Ovary (tissue), 9 donors: ENCODE measurements around the gene PTER. TPM values are rescaled to one million over a fixed set of nuclear protein-coding genes. Genes with fewer than 3 reads are reported as not detected.
A peak's percentile ranks its signal among the peaks of the same experiment; 100 is the strongest.

ENCODE experiments used
- DNase-seq, 5 donors: peaks; one replicate each; pipeline ENCODE4 v3.0.0-alpha.2; 2019 to 2020
- H3K27ac ChIP-seq, 2 donors: fragments of 200-600 bp; one replicate each; pipeline versions ENCODE4 v1.5.1 to v1.8.0; 2019 to 2022
- H3K27me3 ChIP-seq: fragments of 200-600 bp; one replicate; pipeline ENCODE4 v1.8.0; 2022
- H3K36me3 ChIP-seq: fragments of 200-600 bp; sonication (generic); one replicate; pipeline ENCODE4 v1.5.1; 2019
- H3K4me1 ChIP-seq: one replicate; pipeline ENCODE4 v1.8.1; 2013; ENCODE audit warnings: mild to moderate bottlenecking, moderate library complexity; ENCODE audit not compliant: insufficient read depth
- H3K4me3 ChIP-seq: fragments of 200-600 bp; sonication (generic); one replicate; pipeline ENCODE4 v1.5.1; 2017
- H3K9me3 ChIP-seq, 2 donors: fragments of 200-600 bp in 1 of 2; sonication (generic) in 1 of 2; one replicate each; pipeline versions ENCODE4 v1.5.1 to v1.8.1; 2013 to 2019; ENCODE audit warnings: mild to moderate bottlenecking in 1 of 2, moderate library complexity in 1 of 2
- EP300 ChIP-seq: sonication (generic); formaldehyde crosslinking; IDR thresholded peaks from one replicate; pipeline ENCODE4 v1.6.1; 2017; ENCODE audit warnings: antibody characterized with exemption
- POLR2A ChIP-seq: fragments of 450-650 bp; IDR thresholded peaks from one replicate; pipeline ENCODE4 v1.6.1; 2017; ENCODE audit warnings: antibody characterized with exemption, mild to moderate bottlenecking, moderate library complexity
- WGBS, 3 donors: extraction: QIAGEN DNeasy Blood & Tissue Kit in 1 of 3; methylation state at CpG; one replicate each; pipeline versions ENCODE4 v1.1.5 to v1.1.7; 2013 to 2017; 5-methylcytosine and 5-hydroxymethylcytosine counted together
- intact Hi-C, 4 donors: fragments of 100-400 bp; cut with DNase I; formaldehyde crosslinking; loops; one replicate each; pipeline versions ENCODE4 v1.11.0 to v1.15.1; 2022 to 2023
- polyA plus RNA-seq, 2 donors: library from polyadenylated mRNA; stranded (reverse); fragments of 200-250 nt in 1 of 2; fragments of 350-450 nt in 1 of 2; fragmentation: Illumina TruSeq in 1 of 2; extraction: RNeasy Lipid Tissue Mini Kit (QIAGEN cat#74804) in 1 of 2; gene quantifications; one replicate each; pipeline ENCODE4 v1.2.3, GENCODE V29; 2013 to 2014
- total RNA-seq, 7 donors: library from RNA; depleted of rRNA in 2 of 7; stranded (reverse); fragments of >200 nt in 2 of 7; fragmentation: NEBNext Ultra II Directional in 3 of 7; extraction: Animal tissue kit (Norgen Biotek cat#: 25700) in 3 of 7; gene quantifications; one replicate each; pipeline versions ENCODE4 v1.1.0 to v1.2.4, GENCODE V29; 2016 to 2023
- TF ChIP-seq, protein P1 (sequence below), 3 donors: fragments of 450-650 bp in 2 of 3; fragments of 200-600 bp in 1 of 3; IDR thresholded peaks; one replicate each; pipeline versions ENCODE4 v1.5.1 to v1.8.0; 2016 to 2022; ENCODE audit warnings: antibody characterized with exemption in 3 of 3, mild to moderate bottlenecking in 1 of 3
- donor health status: DM: no; HTN: no; CAD: no; lungs with moderate emphysema.
- donor health status: DM: no; HTN: no; CAD: no.
- donor health status: Bipolar disorder and iron deficiency.
- donor health status: DM: yes; HTN: yes; CAD: no.
- donor health status: DM: no; HTN: no; CAD: no.
- donor health status: DM: yes; HTN: yes; CAD: no.

Gene PTER
- total and polyA plus RNA-seq, 9 donors = 1.5 to 19.2 (median 4.2) TPM

GRCh38 chr10:16436367-16436757 is 448 bp upstream of the PTER start:
- intact Hi-C loops = no loop called here

DNA sequence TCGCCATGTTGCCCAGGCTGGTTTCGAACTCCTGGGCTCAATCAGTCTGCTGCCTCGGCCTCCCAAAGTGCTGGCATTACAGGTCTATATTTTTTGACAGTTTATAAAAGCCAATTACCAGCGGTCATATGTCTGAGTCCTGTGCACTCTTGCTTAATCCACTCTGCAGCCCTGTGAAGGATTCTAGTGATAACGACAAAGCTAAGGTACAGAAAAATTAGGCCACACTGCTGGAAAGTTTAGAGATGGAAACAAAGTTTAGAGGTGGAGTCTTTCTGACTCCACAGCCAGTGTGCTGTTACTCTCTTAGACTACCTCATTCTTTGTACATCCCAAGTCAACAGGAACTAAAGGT is 707 bp downstream of the PTER start:
- Histone ChIP-seq H3K36me3 (no peaks in the 10 kb centered on the region), H3K4me1 (peaks cover 5% of the 10 kb centered on the region), H3K27me3 (no peaks in the 10 kb centered on the region), H3K9me3 (no peaks in the 10 kb centered on the region), H3K27ac (no peak overlapping the region), H3K4me3 (peak overlapping the region; percentile 42)
- intact Hi-C loops = no loop called here
- WGBS, 3 donors = 90 to 94% (median 91%) methylated on average over 5 of the region's 5 CpGs
- no peak for TF ChIP-seq EP300
- TF ChIP-seq POLR2A = no peak
- TF ChIP-seq, protein P1, sequence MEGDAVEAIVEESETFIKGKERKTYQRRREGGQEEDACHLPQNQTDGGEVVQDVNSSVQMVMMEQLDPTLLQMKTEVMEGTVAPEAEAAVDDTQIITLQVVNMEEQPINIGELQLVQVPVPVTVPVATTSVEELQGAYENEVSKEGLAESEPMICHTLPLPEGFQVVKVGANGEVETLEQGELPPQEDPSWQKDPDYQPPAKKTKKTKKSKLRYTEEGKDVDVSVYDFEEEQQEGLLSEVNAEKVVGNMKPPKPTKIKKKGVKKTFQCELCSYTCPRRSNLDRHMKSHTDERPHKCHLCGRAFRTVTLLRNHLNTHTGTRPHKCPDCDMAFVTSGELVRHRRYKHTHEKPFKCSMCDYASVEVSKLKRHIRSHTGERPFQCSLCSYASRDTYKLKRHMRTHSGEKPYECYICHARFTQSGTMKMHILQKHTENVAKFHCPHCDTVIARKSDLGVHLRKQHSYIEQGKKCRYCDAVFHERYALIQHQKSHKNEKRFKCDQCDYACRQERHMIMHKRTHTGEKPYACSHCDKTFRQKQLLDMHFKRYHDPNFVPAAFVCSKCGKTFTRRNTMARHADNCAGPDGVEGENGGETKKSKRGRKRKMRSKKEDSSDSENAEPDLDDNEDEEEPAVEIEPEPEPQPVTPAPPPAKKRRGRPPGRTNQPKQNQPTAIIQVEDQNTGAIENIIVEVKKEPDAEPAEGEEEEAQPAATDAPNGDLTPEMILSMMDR (IDR thresholded peaks at IDR 0.05) = no peak
- no peak for DNase-seq

More at GRCh38 chr10:16436367-16436757, 448 bp upstream of the PTER start:
- Histone ChIP-seq H3K9me3 (no peaks in the 10 kb centered on the region), H3K4me1 (peaks cover 5% of the 10 kb centered on the region), H3K27me3 (no peaks in the 10 kb centered on the region), H3K36me3 (no peaks in the 10 kb centered on the region), H3K4me3 (peak overlapping the region; percentile 42), H3K27ac (no peak overlapping the region)
- TF ChIP-seq POLR2A = no peak
- TF ChIP-seq EP300 = no peak
- TF ChIP-seq, protein P1 (IDR thresholded peaks at IDR 0.05) = no peak
- 6 to 8% (median 8%) methylated on average over 9 of the region's 9 CpGs for WGBS, 3 donors
- no peak for DNase-seq

GRCh38 chr10:16439295-16439694 is 2.5 kb downstream of the PTER start:
- DNase-seq = no peak
- Histone ChIP-seq H3K27me3 (no peaks in the 10 kb centered on the region), H3K9me3 (no peaks in the 10 kb centered on the region), H3K4me3 (no peak overlapping the region), H3K27ac (no peak overlapping the region), H3K4me1 (peaks cover 5% of the 10 kb centered on the region), H3K36me3 (no peaks in the 10 kb centered on the region)
- intact Hi-C loops = no loop called here
- WGBS, 3 donors = 71 to 85% (median 75%) methylated on average over 1 of the region's 1 CpG
- TF ChIP-seq, protein P1 (IDR thresholded peaks at IDR 0.05) = no peak
- TF ChIP-seq EP300 (no peak), POLR2A (no peak)

DNA sequence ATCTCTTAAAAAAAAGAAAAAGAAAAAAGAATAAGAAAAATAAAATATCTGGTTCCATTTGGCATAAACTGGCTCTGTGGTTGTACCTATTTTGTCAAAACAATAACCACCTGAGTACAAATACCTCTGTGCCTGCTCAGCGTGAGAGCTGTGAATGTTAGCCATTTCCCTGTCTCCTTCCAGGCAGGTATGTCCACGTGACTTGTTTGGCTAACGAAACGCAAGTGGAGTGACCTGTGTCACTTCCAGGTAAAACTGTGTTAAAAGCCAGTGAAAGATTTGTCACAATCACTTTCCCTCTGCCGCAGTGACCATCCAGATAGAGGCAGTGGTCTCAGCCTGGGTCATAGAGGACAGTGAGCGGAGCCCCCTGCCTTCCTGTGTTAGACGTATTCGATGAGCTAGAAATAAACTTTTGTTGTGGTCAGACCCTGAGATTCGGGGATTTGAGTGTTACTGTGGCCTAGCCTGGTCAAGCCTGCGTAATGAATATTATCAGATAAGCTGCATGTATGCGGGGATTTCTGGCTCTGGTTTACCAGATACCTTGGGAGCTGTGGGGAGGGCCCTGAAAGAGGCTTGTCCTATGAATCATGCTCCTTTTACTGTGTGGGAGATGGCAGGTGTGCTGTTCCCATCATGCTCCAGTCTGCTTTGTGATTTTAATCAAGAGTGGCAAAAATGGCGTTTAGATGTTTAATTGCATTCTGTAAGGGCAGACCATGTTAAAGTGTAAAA is 3.8 kb downstream of the PTER start:
- 76 to 80% (median 77%) methylated on average over 12 of the region's 12 CpGs for WGBS, 3 donors
- H3K4me1 ChIP-seq = peaks cover 5% of the 10 kb centered on the region
- no peak overlapping the region for H3K4me3 ChIP-seq
- no peaks in the 10 kb centered on the region for H3K27me3 ChIP-seq
- intact Hi-C loops = no loop called here
- no peak overlapping the region for H3K27ac ChIP-seq
- H3K36me3 ChIP-seq = no peaks in the 10 kb centered on the region
- DNase-seq = no peak
- no peaks in the 10 kb centered on the region for H3K9me3 ChIP-seq
- TF ChIP-seq EP300 = no peak
- no peak for TF ChIP-seq POLR2A
- TF ChIP-seq, protein P1 (IDR thresholded peaks at IDR 0.05) = no peak
